DMS 273 (cell line): ENCODE measurements around the gene EPHB1.

Experiments
- DNase-seq: peaks from one replicate; lab custom pipeline; 2025; ENCODE audit not compliant: unreplicated experiment; lab: John Stamatoyannopoulos, UW

The EPHB1 gene

GRCh38 chr3:135076341-135076740, 281.3 kb downstream of the EPHB1 start:
- DNase-seq, result no peak

- DNase-seq, result no peak
These were observed 282.1 kb downstream of the EPHB1 start for GRCh38 chr3:135077186-135077585.

- DNase-seq, result no peak
These were observed 283.2 kb downstream of the EPHB1 start for GRCh38 chr3:135078283-135078682.

GRCh38 chr3:135079095-135079494, 284.0 kb downstream of the EPHB1 start:
- DNase-seq, result no peak

- DNase-seq, result no peak
These were observed 286.4 kb downstream of the EPHB1 start for GRCh38 chr3:135081451-135081850.

- DNase-seq, result peak; percentile 85
These were observed 286.9 kb downstream of the EPHB1 start for GRCh38 chr3:135081856-135082434.

- no peak for DNase-seq
These were observed 287.6 kb downstream of the EPHB1 start for GRCh38 chr3:135082706-135083105.

- DNase-seq, result no peak
These were observed 288.1 kb downstream of the EPHB1 start for GRCh38 chr3:135083179-135083578.

- no peak for DNase-seq
These were observed 288.7 kb downstream of the EPHB1 start for GRCh38 chr3:135083756-135084155.

- DNase-seq, result no peak
These were observed 289.3 kb downstream of the EPHB1 start for GRCh38 chr3:135084405-135084804.

- no peak for DNase-seq
These were observed 289.9 kb downstream of the EPHB1 start for GRCh38 chr3:135084976-135085375.

GRCh38 chr3:135085652-135086436, 290.8 kb downstream of the EPHB1 start:
- no peak for DNase-seq

GRCh38 chr3:135087782-135088181, 292.7 kb downstream of the EPHB1 start:
- DNase-seq, result no peak

GRCh38 chr3:135089451-135089850, 294.4 kb downstream of the EPHB1 start:
- no peak for DNase-seq

- no peak for DNase-seq
These were observed 295.1 kb downstream of the EPHB1 start for GRCh38 chr3:135090020-135090717.

GRCh38 chr3:135091946-135092345, 296.9 kb downstream of the EPHB1 start:
- no peak for DNase-seq

GRCh38 chr3:135093121-135093520, 298.1 kb downstream of the EPHB1 start:
- no peak for DNase-seq

- no peak for DNase-seq
These were observed 302.4 kb downstream of the EPHB1 start for GRCh38 chr3:135097276-135097946.

- no peak for DNase-seq
These were observed 304.8 kb downstream of the EPHB1 start for GRCh38 chr3:135099734-135100355.

GRCh38 chr3:135100366-135100765, 305.3 kb downstream of the EPHB1 start:
- DNase-seq, result no peak

GRCh38 chr3:135103917-135104316, 308.9 kb downstream of the EPHB1 start:
- peak; percentile 28 for DNase-seq
